CD4-positive, CD25-positive, alpha-beta regulatory T cell (primary cell): ENCODE data around the gene TYW5. TPM values are rescaled to one million over a fixed set of nuclear protein-coding genes. Genes with fewer than 3 reads are reported as not detected.
A peak's percentile ranks its signal among the peaks of the same experiment; 100 is the strongest.

Source experiments
- ATAC-seq, 2 donors: fragments of 150-1000 bp; cut with Tn5 transposase; one replicate each; pipeline ENCODE4 v1.10.0; 2021; ENCODE audit warnings: low read depth in 2 of 2, moderate number of reproducible peaks in 2 of 2, moderate library complexity in 1 of 2
- DNase-seq, 3 donors: peaks; one replicate each; pipeline versions ENCODE4 v3.0.0 to v3.0.0-alpha.2; 2012 to 2022; ENCODE audit warnings: mixed read lengths in 1 of 3
- H3K27ac ChIP-seq: one replicate; pipeline ENCODE4 v1.7.0; 2013; ENCODE audit warnings: mild to moderate bottlenecking, low read length; ENCODE audit not compliant: insufficient read depth, poor library complexity, severe bottlenecking
- H3K27me3 ChIP-seq: one replicate; pipeline ENCODE4 v1.7.0; 2013; ENCODE audit warnings: low read length; ENCODE audit not compliant: control insufficient read depth, insufficient read depth
- H3K36me3 ChIP-seq: one replicate; pipeline ENCODE4 v1.7.0; 2013; ENCODE audit warnings: mild to moderate bottlenecking, low read length, moderate library complexity; ENCODE audit not compliant: control insufficient read depth, insufficient read depth
- H3K4me1 ChIP-seq: 2 replicates; pipeline ENCODE4 v1.7.0; 2013; ENCODE audit warnings: mild to moderate bottlenecking, low read length; ENCODE audit not compliant: insufficient read depth, control insufficient read depth, poor library complexity, severe bottlenecking
- H3K4me3 ChIP-seq: one replicate; pipeline ENCODE4 v1.7.0; 2013; ENCODE audit warnings: low read depth, mild to moderate bottlenecking, low read length, moderate library complexity
- H3K9me3 ChIP-seq, 2 experiments: 1 replicate in 1 of 2; 2 replicates in 1 of 2; pipeline ENCODE4 v1.7.0; 2013; ENCODE audit warnings: low read length in 2 of 2, mild to moderate bottlenecking in 1 of 2, moderate library complexity in 1 of 2; ENCODE audit not compliant: control insufficient read depth in 2 of 2
- H3K27ac Mint-ChIP-seq, 3 donors: one replicate each; pipeline ENCODE4 v1.8.0; 2020 to 2022; ENCODE audit warnings: mild to moderate bottlenecking in 3 of 3, mixed read lengths in 3 of 3, moderate library complexity in 2 of 3
- H3K27me3 Mint-ChIP-seq: one replicate; pipeline ENCODE4 v1.8.0; 2022; ENCODE audit warnings: mild to moderate bottlenecking, mixed read lengths
- H3K36me3 Mint-ChIP-seq: one replicate; pipeline ENCODE4 v1.8.0; 2020; ENCODE audit warnings: mixed read lengths
- H3K4me1 Mint-ChIP-seq, 4 donors: one replicate each; pipeline ENCODE4 v1.8.0; 2020 to 2022; ENCODE audit warnings: mixed read lengths in 4 of 4, mild to moderate bottlenecking in 1 of 4
- H3K4me3 Mint-ChIP-seq, 4 donors: one replicate each; pipeline ENCODE4 v1.8.0; 2020 to 2022; ENCODE audit warnings: mild to moderate bottlenecking in 4 of 4, mixed read lengths in 4 of 4, moderate library complexity in 3 of 4
- H3K9me3 Mint-ChIP-seq, 7 donors: one replicate each; pipeline ENCODE4 v1.8.0; 2020 to 2022; ENCODE audit warnings: mixed read lengths in 7 of 7, mild to moderate bottlenecking in 3 of 7, moderate library complexity in 2 of 7
- polyA plus RNA-seq, 4 donors: library from polyadenylated mRNA; unstranded; fragments of 300-500 nt; fragmentation: Illumina TruSeq; gene quantifications; one replicate each; pipeline ENCODE4 v1.2.3, GENCODE V29; 2021
- total RNA-seq: library from RNA; stranded (reverse); gene quantifications from one replicate; pipeline ENCODE4 v1.2.3, GENCODE V29; 2022

The TYW5 gene
- total and polyA plus RNA-seq, 5 donors from 2014 or later, result 4.0 to 14.1 (median 4.8) TPM

GRCh38 chr2:199932312-199932855 lies 22.9 kb downstream of the TYW5 start:
- H3K36me3 Mint-ChIP-seq, result peaks cover 15% of the 10 kb centered on the region

DNA sequence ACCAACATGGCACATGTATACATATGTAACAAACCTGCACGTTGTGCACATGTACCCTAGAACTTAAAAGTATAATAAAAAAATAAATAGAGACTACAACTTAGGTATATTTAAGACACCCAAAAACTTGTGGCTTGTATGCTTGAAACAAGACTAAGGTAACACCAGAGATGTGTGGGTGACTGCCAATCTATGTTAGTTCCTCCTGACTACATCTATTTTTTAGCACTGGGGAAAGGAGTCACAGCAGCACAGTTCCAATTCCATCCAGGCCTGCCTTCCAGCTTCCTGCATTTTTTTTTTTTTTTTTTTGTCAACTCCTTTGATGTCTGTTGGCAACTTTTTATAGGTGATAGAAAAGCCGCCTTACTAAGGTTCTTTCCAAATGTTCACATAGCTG lies 26.0 kb downstream of the TYW5 start:
- Mint-ChIP-seq H3K36me3 (peaks cover 19% of the 10 kb centered on the region), H3K9me3 (no peaks in the 10 kb centered on the region), H3K4me3 (no peak overlapping the region), H3K27me3 (no peaks in the 10 kb centered on the region), H3K27ac (no peak overlapping the region), H3K4me1 (peaks cover 8 to 16% (median 14%) of the 10 kb centered on the region in 4 donors)
- Histone ChIP-seq H3K9me3 (no peaks in the 10 kb centered on the region), H3K4me3 (no peak overlapping the region), H3K36me3 (peaks cover 43% of the 10 kb centered on the region), H3K4me1 (no peaks in the 10 kb centered on the region), H3K27me3 (no peaks in the 10 kb centered on the region), H3K27ac (no peak overlapping the region)
- ATAC-seq (no peak), DNase-seq (no peak)

More at GRCh38 chr2:199932312-199932855, 22.9 kb downstream of the TYW5 start:
- no peaks in the 10 kb centered on the region for H3K9me3 ChIP-seq
- ATAC-seq (no peak), DNase-seq (no peak)
- H3K4me3 ChIP-seq, result no peak overlapping the region
- Mint-ChIP-seq H3K27ac (peak overlapping the region in 2 of 3 donors; percentile 9 to 14), H3K4me1 (peaks cover 4 to 11% (median 5%) of the 10 kb centered on the region in 4 donors), H3K9me3 (no peaks in the 10 kb centered on the region), H3K27me3 (no peaks in the 10 kb centered on the region), H3K4me3 (no peak overlapping the region)
- H3K36me3 ChIP-seq, result peaks cover 44% of the 10 kb centered on the region
- no peak overlapping the region for H3K27ac ChIP-seq
- no peaks in the 10 kb centered on the region for H3K4me1 ChIP-seq
- no peaks in the 10 kb centered on the region for H3K27me3 ChIP-seq

DNA sequence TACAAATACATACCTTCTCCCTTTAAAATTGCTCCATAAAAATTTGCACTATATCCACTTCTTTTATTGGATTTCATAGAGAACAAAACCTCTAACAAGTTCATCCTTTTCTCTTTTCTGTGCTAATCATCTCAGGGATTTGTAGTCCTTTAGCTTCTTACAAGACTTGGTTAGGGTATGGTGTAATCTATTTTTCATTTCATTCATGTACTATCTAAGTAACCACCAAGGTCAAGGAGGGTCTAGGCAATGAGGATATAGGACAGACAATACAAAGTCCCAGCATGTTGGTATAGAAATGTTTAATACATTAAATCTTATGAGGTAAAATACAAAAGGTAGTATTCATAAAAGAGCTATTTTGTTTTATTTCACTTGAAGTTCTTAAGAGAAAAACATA lies 26.7 kb downstream of the TYW5 start:
- peak overlapping the region; percentile 43 for H3K27ac ChIP-seq
- no peaks in the 10 kb centered on the region for H3K27me3 ChIP-seq
- peaks cover 19% of the 10 kb centered on the region for H3K36me3 Mint-ChIP-seq
- no peaks in the 10 kb centered on the region for H3K9me3 ChIP-seq
- H3K9me3 Mint-ChIP-seq, result no peaks in the 10 kb centered on the region
- ATAC-seq (no peak), DNase-seq (no peak)
- peaks cover 15 to 20% (median 19%) of the 10 kb centered on the region in 4 donors for H3K4me1 Mint-ChIP-seq
- no peaks in the 10 kb centered on the region for H3K4me1 ChIP-seq
- peaks cover 43% of the 10 kb centered on the region for H3K36me3 ChIP-seq
- H3K4me3 ChIP-seq, result no peak overlapping the region
- peak overlapping the region in 1 of 4 donors; percentile 21 for H3K4me3 Mint-ChIP-seq
- H3K27ac Mint-ChIP-seq, result no peak overlapping the region
- H3K27me3 Mint-ChIP-seq, result no peaks in the 10 kb centered on the region

DNA sequence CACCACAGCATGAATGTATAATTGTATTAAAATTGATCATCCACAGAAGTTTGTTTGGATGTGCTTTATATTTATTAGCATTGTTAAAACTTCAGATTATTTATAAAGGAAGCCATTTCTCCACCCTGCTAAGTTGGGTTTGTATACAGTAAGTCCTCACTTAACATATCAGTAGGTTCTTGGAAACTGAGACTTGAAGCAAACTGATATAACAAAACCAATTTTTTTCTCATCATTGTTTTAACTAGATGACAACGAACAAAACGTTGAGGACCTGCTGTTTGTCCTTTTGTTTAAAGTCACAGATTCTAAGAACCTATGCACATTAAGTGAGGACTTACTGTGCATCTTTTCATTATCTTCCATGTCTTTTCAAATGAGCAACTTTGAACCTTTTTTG lies 27.1 kb downstream of the TYW5 start:
- H3K4me1 ChIP-seq, result no peaks in the 10 kb centered on the region
- Mint-ChIP-seq H3K27ac (no peak overlapping the region), H3K36me3 (peaks cover 19% of the 10 kb centered on the region), H3K9me3 (no peaks in the 10 kb centered on the region), H3K27me3 (no peaks in the 10 kb centered on the region), H3K4me3 (no peak overlapping the region), H3K4me1 (peaks cover 15 to 20% (median 18%) of the 10 kb centered on the region in 4 donors)
- H3K36me3 ChIP-seq, result peaks cover 43% of the 10 kb centered on the region
- ATAC-seq (no peak), DNase-seq (no peak)
- no peaks in the 10 kb centered on the region for H3K27me3 ChIP-seq
- no peak overlapping the region for H3K4me3 ChIP-seq
- H3K27ac ChIP-seq, result peak overlapping the region; percentile 43
- no peaks in the 10 kb centered on the region for H3K9me3 ChIP-seq

DNA sequence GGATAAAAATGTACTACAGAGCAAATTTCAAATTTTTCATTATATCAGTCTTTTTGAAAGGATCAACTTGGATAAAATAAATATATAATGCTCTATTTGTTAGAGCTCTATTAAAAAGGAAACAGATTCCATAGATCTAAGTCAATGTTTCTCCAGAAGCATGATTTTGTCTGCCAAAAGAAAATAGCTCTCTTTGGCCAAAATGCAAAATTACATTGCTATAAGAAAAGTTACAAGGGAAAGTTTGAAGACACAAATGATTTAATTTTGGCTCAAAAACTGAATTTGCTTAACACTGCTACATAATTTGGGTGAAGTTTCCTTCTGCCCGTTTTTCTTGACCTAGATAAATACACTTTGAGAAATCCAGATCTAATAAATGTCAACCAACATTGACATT lies 28.5 kb downstream of the TYW5 start:
- Histone ChIP-seq H3K4me1 (no peaks in the 10 kb centered on the region), H3K27ac (no peak overlapping the region), H3K4me3 (no peak overlapping the region), H3K27me3 (no peaks in the 10 kb centered on the region), H3K36me3 (peaks cover 37% of the 10 kb centered on the region), H3K9me3 (no peaks in the 10 kb centered on the region)
- H3K9me3 Mint-ChIP-seq, result no peaks in the 10 kb centered on the region
- H3K27me3 Mint-ChIP-seq, result no peaks in the 10 kb centered on the region
- DNase-seq (no peak), ATAC-seq (no peak)
- H3K36me3 Mint-ChIP-seq, result peaks cover 7% of the 10 kb centered on the region
- H3K27ac Mint-ChIP-seq, result no peak overlapping the region
- no peak overlapping the region for H3K4me3 Mint-ChIP-seq
- peaks cover 20 to 26% (median 22%) of the 10 kb centered on the region in 4 donors for H3K4me1 Mint-ChIP-seq

GRCh38 chr2:199923924-199924323 lies 31.4 kb downstream of the TYW5 start:
- H3K27me3 Mint-ChIP-seq, result no peaks in the 10 kb centered on the region
- H3K4me1 ChIP-seq, result no peaks in the 10 kb centered on the region
- peak overlapping the region in 1 of 3 donors; percentile 6 for H3K27ac Mint-ChIP-seq
- H3K9me3 Mint-ChIP-seq, result no peaks in the 10 kb centered on the region
- no peak overlapping the region for H3K4me3 ChIP-seq
- no peak overlapping the region for H3K4me3 Mint-ChIP-seq
- peaks cover 10% of the 10 kb centered on the region for H3K36me3 Mint-ChIP-seq
- H3K27ac ChIP-seq, result no peak overlapping the region
- H3K36me3 ChIP-seq, result peaks cover 24% of the 10 kb centered on the region
- H3K4me1 Mint-ChIP-seq, result peaks cover 16 to 36% (median 26%) of the 10 kb centered on the region in 4 donors
- DNase-seq (no peak), ATAC-seq (no peak)
- no peaks in the 10 kb centered on the region for H3K27me3 ChIP-seq
- H3K9me3 ChIP-seq, result no peaks in the 10 kb centered on the region

DNA sequence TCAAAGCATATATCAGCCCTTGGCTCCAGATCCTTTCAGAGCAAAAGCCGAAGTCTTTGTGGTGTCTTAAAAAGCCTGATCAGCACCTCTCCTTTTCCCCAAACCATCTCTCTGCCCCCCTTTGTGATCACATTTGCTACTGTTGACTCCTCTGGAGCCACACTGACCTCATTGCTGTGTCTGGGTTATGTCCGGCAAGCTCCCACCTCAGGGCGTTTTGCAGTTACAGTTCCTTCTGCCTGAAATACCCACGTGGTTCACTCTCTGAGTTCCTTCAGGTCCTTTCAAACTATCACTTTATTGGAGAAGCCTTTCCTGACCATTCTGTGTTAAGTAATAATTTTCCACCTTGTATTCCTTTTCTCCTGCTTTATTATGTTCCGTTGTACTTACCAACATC lies 32.4 kb downstream of the TYW5 start:
- no peaks in the 10 kb centered on the region for H3K27me3 ChIP-seq
- no peak overlapping the region for H3K27ac ChIP-seq
- peaks cover 15% of the 10 kb centered on the region for H3K36me3 Mint-ChIP-seq
- ATAC-seq (no peak), DNase-seq (no peak)
- peaks cover 21 to 38% (median 23%) of the 10 kb centered on the region in 4 donors for H3K4me1 Mint-ChIP-seq
- H3K9me3 Mint-ChIP-seq, result no peaks in the 10 kb centered on the region
- no peaks in the 10 kb centered on the region for H3K27me3 Mint-ChIP-seq
- H3K36me3 ChIP-seq, result peaks cover 26% of the 10 kb centered on the region
- no peaks in the 10 kb centered on the region for H3K4me1 ChIP-seq
- H3K4me3 Mint-ChIP-seq, result no peak overlapping the region
- H3K4me3 ChIP-seq, result no peak overlapping the region
- no peaks in the 10 kb centered on the region for H3K9me3 ChIP-seq
- peak overlapping the region in 1 of 3 donors; percentile 46 for H3K27ac Mint-ChIP-seq

GRCh38 chr2:199916980-199917379 lies 38.3 kb downstream of the TYW5 start:
- Mint-ChIP-seq H3K36me3 (peaks cover 33% of the 10 kb centered on the region), H3K9me3 (peaks cover 0 to 12% (median 0%) of the 10 kb centered on the region in 7 donors), H3K4me1 (peaks cover 27 to 54% (median 33%) of the 10 kb centered on the region in 4 donors), H3K27ac (no peak overlapping the region), H3K27me3 (no peaks in the 10 kb centered on the region), H3K4me3 (no peak overlapping the region)
- peaks cover 22% of the 10 kb centered on the region for H3K36me3 ChIP-seq
- ATAC-seq (no peak), DNase-seq (no peak)
- H3K27ac ChIP-seq, result no peak overlapping the region
- no peak overlapping the region for H3K4me3 ChIP-seq
- no peaks in the 10 kb centered on the region for H3K27me3 ChIP-seq
- peaks cover 20% of the 10 kb centered on the region for H3K4me1 ChIP-seq
- H3K9me3 ChIP-seq, result peaks cover 0 to 8% of the 10 kb centered on the region in 2 experiments
